Measurements from ENCODE around the gene HSPD1.

Gene HSPD1

GRCh38 chr2:197446844-197447243 is 52.8 kb downstream of the HSPD1 start:
- Histone ChIP-seq H3K36me3 (ENCODE audit: control insufficient read depth in 2 of 2, insufficient read depth in 2 of 2, low read length in 2 of 2) (no peaks in the 10 kb centered on the region), H3K27ac (ENCODE audit: low read depth in 2 of 2, low read length in 2 of 2) (no peak overlapping the region), H3K4me3 (ENCODE audit: low read length in 2 of 2) (no peak overlapping the region)

GRCh38 chr2:197445746-197446145 is 53.9 kb downstream of the HSPD1 start:
- no peaks in the 10 kb centered on the region for H3K27me3 ChIP-seq (ENCODE audit: control insufficient read depth in 2 of 2, insufficient read depth in 2 of 2, low read length in 2 of 2)
- no peak overlapping the region for H3K4me3 ChIP-seq (ENCODE audit: low read length in 2 of 2)
- H3K27ac ChIP-seq (ENCODE audit: low read depth in 2 of 2, low read length in 2 of 2), result no peak overlapping the region
- H3K36me3 ChIP-seq (ENCODE audit: control insufficient read depth in 2 of 2, insufficient read depth in 2 of 2, low read length in 2 of 2), result no peaks in the 10 kb centered on the region
- H3K9me3 ChIP-seq (ENCODE audit: control insufficient read depth in 2 of 2, low read length in 2 of 2), result no peaks in the 10 kb centered on the region
- H3K9ac ChIP-seq (ENCODE audit: low read depth in 1 of 2, low read length in 2 of 2), result no peak overlapping the region
- H3K4me1 ChIP-seq (ENCODE audit: control insufficient read depth in 2 of 2, insufficient read depth in 2 of 2, low read length in 2 of 2), result no peaks in the 10 kb centered on the region

More at GRCh38 chr2:197446844-197447243, 52.8 kb downstream of the HSPD1 start:
- Histone ChIP-seq H3K9me3 (ENCODE audit: control insufficient read depth in 2 of 2, low read length in 2 of 2) (no peaks in the 10 kb centered on the region), H3K9ac (ENCODE audit: low read depth in 1 of 2, low read length in 2 of 2) (no peak overlapping the region), H3K27me3 (ENCODE audit: control insufficient read depth in 2 of 2, insufficient read depth in 2 of 2, low read length in 2 of 2) (no peaks in the 10 kb centered on the region), H3K4me1 (ENCODE audit: control insufficient read depth in 2 of 2, insufficient read depth in 2 of 2, low read length in 2 of 2) (no peaks in the 10 kb centered on the region)

GRCh38 chr2:197442857-197443256 is 56.8 kb downstream of the HSPD1 start:
- Histone ChIP-seq H3K9me3 (ENCODE audit: control insufficient read depth in 2 of 2, low read length in 2 of 2) (no peaks in the 10 kb centered on the region), H3K27me3 (ENCODE audit: control insufficient read depth in 2 of 2, insufficient read depth in 2 of 2, low read length in 2 of 2) (no peaks in the 10 kb centered on the region), H3K36me3 (ENCODE audit: control insufficient read depth in 2 of 2, insufficient read depth in 2 of 2, low read length in 2 of 2) (no peaks in the 10 kb centered on the region), H3K4me3 (ENCODE audit: low read length in 2 of 2) (no peak overlapping the region), H3K27ac (ENCODE audit: low read depth in 2 of 2, low read length in 2 of 2) (peak overlapping the region in 1 of 2 donors; percentile 34), H3K4me1 (ENCODE audit: control insufficient read depth in 2 of 2, insufficient read depth in 2 of 2, low read length in 2 of 2) (no peaks in the 10 kb centered on the region), H3K9ac (ENCODE audit: low read depth in 1 of 2, low read length in 2 of 2) (no peak overlapping the region)

GRCh38 chr2:197437380-197437779 is 62.3 kb downstream of the HSPD1 start:
- no peak overlapping the region for H3K4me3 ChIP-seq (ENCODE audit: low read length in 2 of 2)
- no peak overlapping the region for H3K9ac ChIP-seq (ENCODE audit: low read depth in 1 of 2, low read length in 2 of 2)
- peaks cover 15 to 19% of the 10 kb centered on the region in 2 donors for H3K4me1 ChIP-seq (ENCODE audit: control insufficient read depth in 2 of 2, insufficient read depth in 2 of 2, low read length in 2 of 2)
- H3K9me3 ChIP-seq (ENCODE audit: control insufficient read depth in 2 of 2, low read length in 2 of 2), result no peaks in the 10 kb centered on the region
- no peaks in the 10 kb centered on the region for H3K36me3 ChIP-seq (ENCODE audit: control insufficient read depth in 2 of 2, insufficient read depth in 2 of 2, low read length in 2 of 2)
- no peaks in the 10 kb centered on the region for H3K27me3 ChIP-seq (ENCODE audit: control insufficient read depth in 2 of 2, insufficient read depth in 2 of 2, low read length in 2 of 2)
- no peak overlapping the region for H3K27ac ChIP-seq (ENCODE audit: low read depth in 2 of 2, low read length in 2 of 2)

Measured in mucosa of rectum (tissue), 2 donors.